Left ventricle myocardium inferior (tissue), 1 donor: ENCODE results near the gene PCNT. TPM values are rescaled to one million over a fixed set of nuclear protein-coding genes. Genes with fewer than 3 reads are reported as not detected.
"Not testable (repeated sequence)": the region's sequence is repeated elsewhere in the genome, so short reads cannot be mapped to it uniquely, and the experiment has no call there.

Experiments
- DNase-seq: peaks from one replicate; pipeline ENCODE4 v3.0.0-alpha.2; 2020
- H3K27ac ChIP-seq: fragments of 200-600 bp; replicated peaks from 2 replicates; pipeline ENCODE4 v1.8.0; 2021
- H3K27me3 ChIP-seq: fragments of 200-600 bp; 2 replicates; pipeline ENCODE4 v1.8.0; 2021; ENCODE audit warnings: low read depth
- H3K36me3 ChIP-seq: fragments of 200-600 bp; 2 replicates; pipeline ENCODE4 v1.8.0; 2021
- H3K4me1 ChIP-seq: fragments of 200-600 bp; 2 replicates; pipeline ENCODE4 v1.8.0; 2021
- H3K4me3 ChIP-seq: fragments of 200-600 bp; 2 replicates; pipeline ENCODE4 v1.8.0; 2021; ENCODE audit warnings: mild to moderate bottlenecking, moderate library complexity
- H3K9me3 ChIP-seq: fragments of 200-600 bp; replicated peaks from 2 replicates; pipeline ENCODE4 v1.8.0; 2021
- intact Hi-C: fragments of 100-400 bp; cut with micrococcal nuclease; formaldehyde crosslinking; loops from one replicate; pipeline ENCODE4 v1.11.0; 2022
- total RNA-seq: library from RNA; stranded (reverse); fragmentation: NEBNext Ultra II Directional; extraction: Animal tissue kit (Norgen Biotek cat#: 25700); gene quantifications from one replicate; pipeline ENCODE4 v1.2.1, GENCODE V29; 2021
- TF ChIP-seq, protein P1 (sequence below): fragments of 200-600 bp; IDR thresholded peaks from 2 replicates; pipeline ENCODE4 v1.8.0; 2021; ENCODE audit warnings: antibody characterized with exemption, mild to moderate bottlenecking, borderline replicate concordance
- donor health status: DM: no; HTN: yes; CAD: no; lungs with severe emphysema.

Gene PCNT
- total RNA-seq, 1 donor from 2014 or later = 36.3 TPM

DNA sequence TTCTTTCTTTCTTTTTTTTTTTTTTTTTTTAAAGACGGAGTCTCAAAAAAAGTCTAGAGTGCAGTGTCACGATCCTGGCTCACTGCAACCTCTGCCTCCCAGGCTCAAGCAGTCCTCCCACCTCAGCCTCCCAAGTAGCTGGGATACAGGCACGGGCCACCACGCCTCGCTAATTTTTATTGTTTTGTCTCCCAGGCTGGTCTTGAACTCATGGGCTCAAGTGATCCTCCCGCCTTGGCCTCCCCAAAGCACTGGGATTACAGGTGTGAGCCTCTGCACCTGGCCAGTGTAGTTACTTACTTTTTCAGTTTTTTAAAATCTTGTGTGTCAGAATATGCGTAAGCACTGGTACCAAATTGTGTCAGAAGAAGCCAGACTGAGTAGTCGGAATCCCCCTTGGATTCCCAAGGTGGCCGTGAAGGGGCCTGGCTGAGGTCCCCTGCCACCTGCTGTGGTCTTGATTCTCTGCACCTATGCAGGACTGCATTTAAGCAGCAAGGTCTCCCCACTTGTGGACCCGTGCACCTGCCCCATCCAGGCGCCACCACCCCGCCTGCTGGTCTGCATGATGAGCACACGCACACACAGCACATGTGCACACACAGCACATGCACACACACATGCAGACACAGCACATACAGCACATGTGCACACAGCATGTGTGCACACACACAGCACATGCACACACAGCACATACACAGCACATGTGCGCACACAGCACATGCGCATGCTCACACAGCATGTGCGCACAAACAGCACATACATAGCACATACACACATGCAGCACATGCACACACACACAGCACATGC, 47.5 kb downstream of the PCNT start:
- Histone ChIP-seq H3K4me1 (peaks cover 22% of the 10 kb centered on the region), H3K9me3 (no peaks in the 10 kb centered on the region), H3K27ac (no peak overlapping the region), H3K36me3 (peaks cover 25% of the 10 kb centered on the region), H3K27me3 (no peaks in the 10 kb centered on the region), H3K4me3 (no peak overlapping the region)
- no peak for DNase-seq
- TF ChIP-seq, protein P1, sequence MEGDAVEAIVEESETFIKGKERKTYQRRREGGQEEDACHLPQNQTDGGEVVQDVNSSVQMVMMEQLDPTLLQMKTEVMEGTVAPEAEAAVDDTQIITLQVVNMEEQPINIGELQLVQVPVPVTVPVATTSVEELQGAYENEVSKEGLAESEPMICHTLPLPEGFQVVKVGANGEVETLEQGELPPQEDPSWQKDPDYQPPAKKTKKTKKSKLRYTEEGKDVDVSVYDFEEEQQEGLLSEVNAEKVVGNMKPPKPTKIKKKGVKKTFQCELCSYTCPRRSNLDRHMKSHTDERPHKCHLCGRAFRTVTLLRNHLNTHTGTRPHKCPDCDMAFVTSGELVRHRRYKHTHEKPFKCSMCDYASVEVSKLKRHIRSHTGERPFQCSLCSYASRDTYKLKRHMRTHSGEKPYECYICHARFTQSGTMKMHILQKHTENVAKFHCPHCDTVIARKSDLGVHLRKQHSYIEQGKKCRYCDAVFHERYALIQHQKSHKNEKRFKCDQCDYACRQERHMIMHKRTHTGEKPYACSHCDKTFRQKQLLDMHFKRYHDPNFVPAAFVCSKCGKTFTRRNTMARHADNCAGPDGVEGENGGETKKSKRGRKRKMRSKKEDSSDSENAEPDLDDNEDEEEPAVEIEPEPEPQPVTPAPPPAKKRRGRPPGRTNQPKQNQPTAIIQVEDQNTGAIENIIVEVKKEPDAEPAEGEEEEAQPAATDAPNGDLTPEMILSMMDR = no peak
- intact Hi-C loops = no loop called here

DNA sequence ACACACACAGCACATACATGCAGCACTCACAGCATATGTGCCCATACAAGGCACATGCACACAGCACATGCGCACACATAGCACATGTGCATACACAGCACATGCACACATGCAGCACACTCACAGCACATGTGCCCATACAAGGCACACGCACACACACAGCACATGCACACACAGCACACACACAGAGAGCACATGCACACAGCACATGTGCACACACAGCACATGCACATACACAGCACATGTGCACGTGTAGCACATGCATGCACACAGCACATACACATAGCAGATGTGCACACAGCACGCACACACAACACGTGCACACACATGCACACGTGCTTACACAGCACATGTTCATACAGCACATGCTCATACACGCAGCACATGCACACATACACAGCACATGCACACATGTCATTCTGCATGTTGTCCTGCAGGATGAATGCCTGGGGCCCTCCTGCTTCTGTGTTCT, 48.1 kb downstream of the PCNT start:
- Histone ChIP-seq H3K9me3 (no peaks in the 10 kb centered on the region), H3K27me3 (no peaks in the 10 kb centered on the region), H3K4me1 (peaks cover 28% of the 10 kb centered on the region), H3K36me3 (peaks cover 19% of the 10 kb centered on the region), H3K4me3 (no peak overlapping the region), H3K27ac (no peak overlapping the region)
- TF ChIP-seq, protein P1 = no peak
- intact Hi-C loops = no loop called here
- no peak for DNase-seq

DNA sequence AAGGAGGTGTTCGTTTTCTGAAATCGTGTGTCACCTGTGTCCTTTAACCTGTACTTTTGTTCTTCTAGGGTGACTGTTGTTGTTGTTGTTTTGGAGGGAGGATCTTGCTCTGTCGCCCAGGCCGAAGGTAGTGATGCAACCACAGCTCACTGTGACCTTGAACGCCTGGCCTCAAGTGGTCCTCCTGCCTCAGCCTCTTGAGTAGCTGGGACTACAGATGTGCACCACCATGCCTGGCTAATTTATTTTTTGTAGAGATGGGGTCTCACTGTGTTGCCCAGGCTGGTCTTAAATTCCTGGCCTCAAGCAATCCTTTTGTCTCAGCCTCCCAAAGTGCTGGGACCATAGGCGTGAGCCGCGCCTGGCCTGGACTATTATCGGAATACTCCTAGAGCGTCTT, 49.0 kb downstream of the PCNT start:
- H3K9me3 ChIP-seq, H3K27me3 ChIP-seq, DNase-seq, H3K4me3 ChIP-seq, intact Hi-C loops: not testable (repeated sequence)
- H3K27ac ChIP-seq = peak overlapping the region; percentile 89
- H3K4me1 ChIP-seq = peaks cover 29% of the 10 kb centered on the region
- H3K36me3 ChIP-seq = peaks cover 13% of the 10 kb centered on the region

DNA sequence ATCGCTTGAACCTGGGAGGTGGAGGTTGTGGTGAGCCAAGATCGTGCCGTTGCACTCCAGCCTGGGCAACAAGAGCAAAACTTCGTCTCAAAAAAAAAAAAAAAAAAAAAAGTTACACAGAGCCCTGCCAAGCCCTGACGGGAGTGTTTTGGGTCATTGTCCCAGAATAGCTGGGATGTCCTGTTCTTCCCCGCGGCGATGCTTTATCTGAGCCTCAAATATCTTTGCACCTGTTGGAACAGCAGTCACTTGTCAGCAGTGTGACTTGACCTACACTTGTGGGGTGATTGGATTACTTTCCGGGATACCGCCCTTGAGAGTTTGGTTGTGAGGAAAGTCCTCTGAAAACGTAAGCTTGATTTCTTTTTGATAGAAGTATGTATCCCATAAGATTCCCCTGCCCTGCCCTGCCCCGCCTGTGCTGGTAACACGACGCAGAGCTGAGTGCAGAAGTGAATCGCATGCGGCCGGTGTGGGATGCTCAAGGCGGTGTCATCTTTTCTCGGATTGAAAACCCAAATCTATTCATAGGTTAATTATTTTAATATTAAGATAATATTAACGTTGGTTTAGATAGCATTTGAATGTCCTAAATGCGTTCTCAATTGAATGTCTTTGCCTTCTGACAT, 50.9 kb downstream of the PCNT start:
- DNase-seq = no peak
- Histone ChIP-seq H3K4me1 (peaks cover 18% of the 10 kb centered on the region), H3K4me3 (peak overlapping the region; percentile 46), H3K9me3 (no peaks in the 10 kb centered on the region), H3K36me3 (peaks cover 32% of the 10 kb centered on the region), H3K27me3 (no peaks in the 10 kb centered on the region), H3K27ac (peak overlapping the region; percentile 89)
- TF ChIP-seq, protein P1 = no peak
- intact Hi-C loops = no loop called here

DNA sequence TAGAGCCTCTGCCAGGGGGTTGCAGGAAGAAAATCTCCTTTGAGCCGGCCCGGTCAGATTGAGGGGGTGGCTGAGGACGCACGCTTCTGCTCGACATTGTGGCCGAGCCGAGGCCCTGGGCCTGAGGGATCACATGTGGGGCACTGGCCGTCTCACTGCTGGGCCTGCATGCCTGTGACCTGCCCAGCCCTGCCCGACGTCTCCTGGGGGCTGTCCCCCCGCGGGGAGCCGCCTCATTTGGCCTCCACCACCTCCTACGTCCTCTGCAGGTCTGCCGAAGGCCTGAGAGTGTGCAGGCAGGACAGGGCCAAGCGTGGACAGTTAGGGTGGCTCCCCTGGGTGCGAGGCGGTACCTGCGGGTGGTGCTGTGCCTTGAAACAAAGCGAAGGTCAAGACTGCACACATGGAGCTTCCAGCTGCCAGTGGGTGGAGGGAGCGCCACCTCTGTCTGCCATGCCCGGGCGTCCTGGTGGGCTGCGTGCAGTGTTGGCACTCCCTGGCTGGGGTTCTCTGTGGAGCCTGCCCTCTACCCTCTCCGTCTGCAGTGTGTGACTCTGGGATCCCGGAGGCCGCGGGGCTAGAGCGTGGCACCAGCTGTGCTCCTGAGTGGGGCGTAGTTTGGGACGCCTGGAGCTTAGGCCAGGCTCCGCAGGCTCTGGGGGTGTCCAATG, 51.7 kb downstream of the PCNT start:
- H3K36me3 ChIP-seq = peaks cover 32% of the 10 kb centered on the region
- peak overlapping the region; percentile 89 for H3K27ac ChIP-seq
- H3K4me3 ChIP-seq = peak overlapping the region; percentile 46
- peak; percentile 31 for DNase-seq
- TF ChIP-seq, protein P1 = no peak
- intact Hi-C loops = no loop called here
- peaks cover 18% of the 10 kb centered on the region for H3K4me1 ChIP-seq
- H3K9me3 ChIP-seq = no peaks in the 10 kb centered on the region
- no peaks in the 10 kb centered on the region for H3K27me3 ChIP-seq
